ENCODE measurements around the gene PMM2.

PMM2 gene

DNA sequence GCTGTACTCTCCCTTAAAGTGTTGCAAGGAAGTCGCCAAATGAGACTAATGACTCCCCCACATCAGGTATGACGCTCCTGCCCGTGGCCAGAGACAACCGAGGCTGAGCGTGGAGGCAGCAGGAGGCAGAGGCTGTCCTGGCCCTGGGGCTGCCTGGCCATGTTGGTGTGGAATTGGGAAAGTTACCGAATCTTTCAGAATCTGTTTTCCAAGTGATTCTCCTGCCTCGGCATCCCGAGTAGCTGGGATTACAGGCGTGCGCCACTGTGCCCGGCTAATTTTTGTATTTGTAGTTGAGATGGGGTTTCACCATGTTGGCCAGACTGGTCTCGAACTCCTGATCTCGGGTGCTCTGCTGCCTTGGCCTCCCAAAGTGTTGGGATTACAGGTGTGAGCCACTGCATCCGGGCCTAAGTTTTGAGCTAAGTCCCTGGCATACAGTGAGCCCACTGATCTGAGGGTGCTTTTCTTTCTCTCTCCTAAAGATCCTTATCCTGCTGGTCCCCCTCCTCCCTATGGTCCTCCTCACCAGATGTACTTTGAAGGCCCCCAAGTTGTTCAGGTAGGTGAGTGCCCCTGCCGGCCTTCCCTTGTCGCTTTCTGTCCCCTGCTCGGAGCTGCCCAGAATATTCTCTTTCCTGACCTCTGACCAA, 85.2 kb downstream of the PMM2 start:
- Histone ChIP-seq H3K27ac (ENCODE audit: low read depth, low read length) (no peak overlapping the region), H3K9ac (ENCODE audit: low read length) (no peak overlapping the region), H3K4me1 (ENCODE audit: control insufficient read depth, insufficient read depth, low read length) (no peaks in the 10 kb centered on the region), H3K4me3 (ENCODE audit: low read length) (no peak overlapping the region), H3K27me3 (ENCODE audit: control insufficient read depth, insufficient read depth, low read length) (no peaks in the 10 kb centered on the region), H3K36me3 (ENCODE audit: control insufficient read depth, insufficient read depth, low read length) (peaks cover 5% of the 10 kb centered on the region)

DNA sequence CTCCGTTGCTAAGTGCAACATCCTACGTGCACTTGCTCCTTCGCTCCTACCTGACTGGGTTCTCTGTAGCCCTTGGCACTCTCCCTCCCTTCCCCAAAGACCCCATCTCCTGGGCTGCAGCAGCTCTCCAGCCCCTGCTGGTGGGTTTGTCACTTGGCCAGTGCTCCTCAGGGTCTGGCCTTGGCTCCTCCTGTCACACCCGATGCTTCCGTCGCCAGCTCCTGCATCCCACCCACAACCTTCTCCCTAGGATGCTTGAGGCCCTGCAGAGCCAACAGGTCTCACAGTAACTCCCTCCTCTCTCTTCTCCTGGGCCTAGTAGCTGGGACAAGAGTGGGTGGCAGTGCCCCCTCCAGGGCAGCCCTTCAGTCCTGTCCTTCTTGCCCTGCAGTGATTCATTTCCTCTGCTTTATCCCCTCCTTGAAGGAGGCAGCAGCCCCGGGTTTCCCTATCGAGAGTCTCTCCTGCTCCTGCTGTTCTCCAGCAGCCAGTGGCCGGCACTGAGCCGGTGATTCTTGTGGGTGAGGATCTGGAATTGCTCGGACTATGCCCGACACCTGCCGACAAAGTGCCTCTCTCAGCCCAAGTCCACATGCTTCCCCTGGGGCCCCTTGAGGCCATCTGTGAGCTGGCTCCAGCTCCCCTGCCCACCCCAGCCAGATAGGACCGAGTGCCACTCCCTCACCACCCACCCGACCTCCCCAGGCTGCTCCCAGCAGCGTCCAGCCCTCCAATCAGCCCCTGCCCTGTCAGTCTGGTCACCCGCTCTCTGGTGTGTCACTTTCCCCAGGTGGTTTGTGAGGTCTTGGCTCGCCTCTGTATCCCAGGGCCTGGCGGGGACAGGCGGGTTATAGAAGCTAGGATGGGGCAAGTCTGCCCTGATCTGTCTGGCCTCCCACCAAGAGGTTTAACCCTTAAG, 88.3 kb downstream of the PMM2 start:
- no peak overlapping the region for H3K9ac ChIP-seq (ENCODE audit: low read length)
- no peaks in the 10 kb centered on the region for H3K27me3 ChIP-seq (ENCODE audit: control insufficient read depth, insufficient read depth, low read length)
- no peak overlapping the region for H3K4me3 ChIP-seq (ENCODE audit: low read length)
- peaks cover 5% of the 10 kb centered on the region for H3K36me3 ChIP-seq (ENCODE audit: control insufficient read depth, insufficient read depth, low read length)
- no peak overlapping the region for H3K27ac ChIP-seq (ENCODE audit: low read depth, low read length)
- no peaks in the 10 kb centered on the region for H3K4me1 ChIP-seq (ENCODE audit: control insufficient read depth, insufficient read depth, low read length)

DNA sequence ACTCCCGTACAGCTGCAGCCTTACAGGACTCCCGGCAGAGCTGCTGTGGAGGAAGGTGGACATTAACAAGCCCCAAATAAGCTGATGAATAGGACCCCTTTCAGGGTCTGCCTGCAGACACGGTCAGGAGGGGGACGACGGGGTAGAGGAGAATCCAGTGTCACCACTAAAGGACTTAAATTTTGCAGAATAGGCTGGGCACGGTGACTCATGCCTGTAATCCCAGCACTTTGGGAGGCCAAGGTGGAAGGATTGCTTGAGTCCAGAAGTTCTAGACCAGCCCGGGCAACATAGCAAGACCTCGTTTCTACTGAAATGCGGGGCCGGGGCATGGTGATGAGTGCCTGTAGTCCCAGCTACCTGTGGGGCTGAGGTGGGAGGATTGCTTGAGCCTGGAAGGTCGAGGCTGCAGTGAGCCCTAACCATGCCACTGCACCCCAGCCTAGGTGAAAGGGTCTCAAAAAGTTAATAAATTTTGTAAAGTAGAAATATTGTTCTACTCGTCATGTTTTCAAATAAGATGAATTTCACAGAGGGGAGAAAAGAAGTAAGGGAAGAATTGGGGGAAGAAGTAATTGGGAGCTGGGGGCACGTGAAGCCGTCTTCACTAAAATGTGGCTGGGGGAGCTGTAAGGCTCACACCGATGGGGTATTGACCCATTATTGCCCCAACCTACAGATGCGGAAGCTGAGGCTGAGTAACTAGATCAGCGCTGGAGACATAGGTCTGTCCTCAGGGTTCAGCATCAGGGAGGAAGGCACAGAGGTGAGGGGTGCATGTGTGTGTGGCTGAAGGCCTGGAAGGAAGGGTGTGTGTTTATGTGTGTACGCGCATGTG, 89.2 kb downstream of the PMM2 start:
- no peaks in the 10 kb centered on the region for H3K4me1 ChIP-seq (ENCODE audit: control insufficient read depth, insufficient read depth, low read length)
- H3K27ac ChIP-seq (ENCODE audit: low read depth, low read length) = no peak overlapping the region
- no peak overlapping the region for H3K9ac ChIP-seq (ENCODE audit: low read length)
- H3K4me3 ChIP-seq (ENCODE audit: low read length) = no peak overlapping the region
- H3K36me3 ChIP-seq (ENCODE audit: control insufficient read depth, insufficient read depth, low read length) = peaks cover 12% of the 10 kb centered on the region
- no peaks in the 10 kb centered on the region for H3K27me3 ChIP-seq (ENCODE audit: control insufficient read depth, insufficient read depth, low read length)

DNA sequence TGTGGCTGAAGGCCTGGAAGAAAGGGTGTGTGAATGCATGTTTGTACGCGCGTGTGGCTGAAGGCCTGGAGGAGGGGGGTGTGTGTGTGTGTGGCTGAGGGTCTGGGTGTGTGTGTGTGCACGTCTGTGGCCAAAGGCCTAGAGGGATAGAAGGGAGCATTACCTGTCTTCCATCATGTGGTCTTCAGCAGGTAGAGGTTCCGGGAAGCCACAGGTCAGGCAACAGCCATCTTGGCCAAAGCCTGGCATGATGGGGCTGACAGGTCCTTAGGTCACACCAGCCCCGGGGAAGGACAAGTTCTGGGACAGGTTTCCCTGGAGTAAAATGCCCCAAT, 89.8 kb downstream of the PMM2 start:
- H3K36me3 ChIP-seq (ENCODE audit: control insufficient read depth, insufficient read depth, low read length) = peaks cover 13% of the 10 kb centered on the region
- no peak overlapping the region for H3K4me3 ChIP-seq (ENCODE audit: low read length)
- H3K4me1 ChIP-seq (ENCODE audit: control insufficient read depth, insufficient read depth, low read length) = no peaks in the 10 kb centered on the region
- H3K27me3 ChIP-seq (ENCODE audit: control insufficient read depth, insufficient read depth, low read length) = no peaks in the 10 kb centered on the region
- H3K9ac ChIP-seq (ENCODE audit: low read length) = no peak overlapping the region
- no peak overlapping the region for H3K27ac ChIP-seq (ENCODE audit: low read depth, low read length)

DNA sequence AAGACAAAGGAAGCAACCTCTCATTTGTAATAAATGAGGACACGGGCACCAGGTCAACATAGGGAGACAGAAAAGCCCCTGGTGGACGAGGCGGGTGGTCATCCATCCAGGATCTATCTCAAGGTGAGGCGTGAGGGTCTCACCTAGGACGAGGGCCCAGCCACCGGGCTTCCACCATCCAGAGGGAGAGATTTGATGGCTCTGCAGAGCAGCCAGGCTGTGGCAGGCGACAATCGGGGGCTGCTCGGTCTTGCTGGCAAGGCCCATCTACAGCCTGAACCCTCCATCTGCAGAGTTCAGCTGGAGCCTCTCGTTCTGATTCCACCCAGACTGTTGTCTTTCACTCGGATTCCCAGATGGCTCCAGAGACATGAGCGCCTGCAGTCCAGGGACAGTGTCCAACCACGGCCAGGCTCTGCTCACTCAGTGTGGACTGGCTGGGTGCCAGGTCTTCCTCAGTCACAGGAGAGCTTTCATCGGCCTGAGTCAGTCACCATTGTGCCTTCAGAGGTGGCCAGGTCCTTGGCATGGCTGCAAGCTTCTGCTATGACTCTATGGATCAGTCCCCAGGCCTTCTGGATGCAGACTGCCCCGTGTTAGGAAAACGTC, 90.4 kb downstream of the PMM2 start:
- Histone ChIP-seq H3K27ac (ENCODE audit: low read depth, low read length) (no peak overlapping the region), H3K4me3 (ENCODE audit: low read length) (no peak overlapping the region), H3K4me1 (ENCODE audit: control insufficient read depth, insufficient read depth, low read length) (no peaks in the 10 kb centered on the region), H3K27me3 (ENCODE audit: control insufficient read depth, insufficient read depth, low read length) (no peaks in the 10 kb centered on the region), H3K36me3 (ENCODE audit: control insufficient read depth, insufficient read depth, low read length) (peaks cover 13% of the 10 kb centered on the region), H3K9ac (ENCODE audit: low read length) (no peak overlapping the region)

DNA sequence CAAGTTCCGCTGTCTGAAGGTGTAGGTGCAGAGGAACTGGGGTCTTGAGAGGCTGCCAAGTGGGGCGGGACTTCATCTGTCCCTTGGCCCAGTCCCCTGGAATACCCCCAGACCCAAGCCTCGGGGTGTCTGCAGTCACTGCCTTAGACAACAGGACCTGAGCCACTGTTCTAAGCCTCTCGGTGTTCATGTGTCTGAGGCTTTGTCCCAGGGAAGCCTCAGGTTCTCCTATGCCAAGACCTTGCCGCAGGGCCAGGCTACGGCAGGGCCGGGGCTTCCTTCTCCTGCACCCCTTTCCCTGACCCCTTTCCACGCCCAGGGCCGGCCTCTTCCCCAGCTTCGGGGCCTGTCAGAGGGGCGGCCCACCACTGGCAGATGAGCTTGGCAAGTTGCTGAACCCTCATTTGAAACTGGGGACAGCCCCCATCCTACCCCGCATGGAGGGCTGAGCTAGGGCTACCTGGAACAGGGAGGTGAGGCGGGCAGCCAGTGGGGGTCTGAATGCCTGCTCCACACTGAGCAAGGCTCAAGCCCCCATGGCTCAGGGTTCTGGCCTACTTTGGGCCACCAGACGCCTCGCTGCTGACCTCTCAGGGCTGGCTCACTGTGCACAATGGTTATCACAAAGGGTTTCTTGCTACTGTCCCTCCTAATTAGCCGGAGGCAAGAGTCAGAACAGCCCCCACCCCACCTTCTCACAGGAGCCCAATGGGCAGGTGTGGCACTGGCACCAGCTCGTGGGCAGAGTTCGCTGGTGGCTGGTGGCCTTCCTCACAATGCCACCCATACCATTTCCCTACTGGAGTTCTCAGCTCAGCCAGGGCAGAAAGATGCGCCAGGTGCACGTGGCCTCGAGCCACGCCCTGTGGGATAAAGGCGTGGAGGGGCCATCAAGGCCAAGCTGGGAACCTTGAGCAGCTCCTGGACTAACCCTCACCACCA, 91.6 kb downstream of the PMM2 start:
- Histone ChIP-seq H3K4me3 (ENCODE audit: low read length) (no peak overlapping the region), H3K4me1 (ENCODE audit: control insufficient read depth, insufficient read depth, low read length) (no peaks in the 10 kb centered on the region), H3K36me3 (ENCODE audit: control insufficient read depth, insufficient read depth, low read length) (peaks cover 22% of the 10 kb centered on the region), H3K9ac (ENCODE audit: low read length) (no peak overlapping the region), H3K27ac (ENCODE audit: low read depth, low read length) (no peak overlapping the region), H3K27me3 (ENCODE audit: control insufficient read depth, insufficient read depth, low read length) (no peaks in the 10 kb centered on the region)

DNA sequence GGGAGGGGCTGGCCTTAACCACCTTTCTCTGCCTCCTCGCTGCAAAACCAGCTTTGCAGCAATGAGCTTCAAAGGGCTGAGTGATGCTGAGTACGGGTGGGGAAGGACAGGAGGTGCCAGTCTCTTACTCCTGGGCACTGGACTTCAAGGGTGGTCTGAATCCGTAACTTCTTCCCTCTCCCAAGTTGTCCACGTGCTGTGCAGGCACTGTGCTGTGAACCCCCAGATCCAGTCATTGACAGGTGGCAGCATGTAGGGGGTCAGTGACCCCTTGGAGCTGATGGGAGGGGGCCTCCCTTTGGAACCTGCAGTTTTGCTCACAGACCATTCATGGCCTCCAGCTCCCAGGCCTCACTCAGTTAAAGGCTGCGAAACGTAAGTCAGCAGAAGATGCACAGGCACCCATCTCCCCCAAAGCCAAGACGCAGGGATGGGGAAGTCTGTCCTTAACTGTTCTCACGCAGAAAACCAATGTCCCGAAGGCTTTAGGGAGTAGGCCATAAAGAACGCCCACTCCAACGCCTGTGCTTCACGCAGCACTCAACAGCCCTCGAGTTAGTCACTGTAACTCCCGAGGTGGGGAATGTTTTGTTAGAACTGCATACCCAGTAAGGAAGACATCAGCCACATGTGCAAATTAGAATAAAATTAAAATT, 92.4 kb downstream of the PMM2 start:
- Histone ChIP-seq H3K27ac (ENCODE audit: low read depth, low read length) (no peak overlapping the region), H3K4me1 (ENCODE audit: control insufficient read depth, insufficient read depth, low read length) (no peaks in the 10 kb centered on the region), H3K36me3 (ENCODE audit: control insufficient read depth, insufficient read depth, low read length) (peaks cover 29% of the 10 kb centered on the region), H3K4me3 (ENCODE audit: low read length) (no peak overlapping the region), H3K27me3 (ENCODE audit: control insufficient read depth, insufficient read depth, low read length) (no peaks in the 10 kb centered on the region), H3K9ac (ENCODE audit: low read length) (no peak overlapping the region)

DNA sequence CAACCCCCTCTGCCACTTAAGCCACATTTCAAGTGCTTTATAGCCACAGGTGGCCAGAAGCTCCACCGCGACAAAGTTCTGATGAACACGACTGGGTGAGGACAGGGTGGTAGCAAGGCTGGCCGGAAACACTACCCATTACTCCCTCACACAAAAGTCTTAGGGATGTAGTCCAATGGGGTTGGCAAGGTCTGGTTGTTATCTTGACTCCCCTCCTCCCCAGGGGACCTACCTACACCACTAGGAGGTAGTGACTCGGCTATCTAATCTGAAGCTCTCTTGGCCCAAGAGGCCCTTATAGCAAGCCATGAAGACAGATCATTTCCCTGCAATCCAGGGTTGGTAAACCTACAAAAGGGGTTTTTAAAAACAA, 92.9 kb downstream of the PMM2 start:
- Histone ChIP-seq H3K27me3 (ENCODE audit: control insufficient read depth, insufficient read depth, low read length) (no peaks in the 10 kb centered on the region), H3K4me1 (ENCODE audit: control insufficient read depth, insufficient read depth, low read length) (no peaks in the 10 kb centered on the region), H3K4me3 (ENCODE audit: low read length) (no peak overlapping the region), H3K27ac (ENCODE audit: low read depth, low read length) (no peak overlapping the region), H3K36me3 (ENCODE audit: control insufficient read depth, insufficient read depth, low read length) (peaks cover 35% of the 10 kb centered on the region), H3K9ac (ENCODE audit: low read length) (no peak overlapping the region)

DNA sequence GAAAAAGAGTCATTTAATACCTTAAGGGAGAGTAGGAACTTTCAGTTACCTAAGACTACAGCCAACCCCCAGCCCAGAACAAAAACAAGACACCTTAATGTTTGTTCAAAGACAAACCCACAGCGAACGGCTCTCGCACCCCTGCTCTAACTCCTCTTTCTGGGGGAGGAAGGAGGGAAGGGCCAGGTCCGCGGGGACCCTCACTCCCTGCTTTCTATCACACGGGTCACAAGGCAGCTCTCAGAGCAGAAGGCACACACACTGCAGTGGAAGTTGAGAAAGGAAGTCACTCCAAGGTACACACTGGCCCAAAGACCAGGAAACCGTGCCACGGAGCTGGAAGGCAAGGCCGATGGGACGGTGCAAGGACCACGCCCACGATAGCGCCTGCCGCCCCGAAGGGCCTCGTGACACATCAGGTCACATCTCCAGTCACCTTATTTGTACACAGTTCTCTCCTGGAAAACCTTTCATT, 94.5 kb downstream of the PMM2 start:
- Histone ChIP-seq H3K4me1 (ENCODE audit: control insufficient read depth, insufficient read depth, low read length) (no peaks in the 10 kb centered on the region), H3K27ac (ENCODE audit: low read depth, low read length) (no peak overlapping the region), H3K36me3 (ENCODE audit: control insufficient read depth, insufficient read depth, low read length) (peaks cover 40% of the 10 kb centered on the region)

DNA sequence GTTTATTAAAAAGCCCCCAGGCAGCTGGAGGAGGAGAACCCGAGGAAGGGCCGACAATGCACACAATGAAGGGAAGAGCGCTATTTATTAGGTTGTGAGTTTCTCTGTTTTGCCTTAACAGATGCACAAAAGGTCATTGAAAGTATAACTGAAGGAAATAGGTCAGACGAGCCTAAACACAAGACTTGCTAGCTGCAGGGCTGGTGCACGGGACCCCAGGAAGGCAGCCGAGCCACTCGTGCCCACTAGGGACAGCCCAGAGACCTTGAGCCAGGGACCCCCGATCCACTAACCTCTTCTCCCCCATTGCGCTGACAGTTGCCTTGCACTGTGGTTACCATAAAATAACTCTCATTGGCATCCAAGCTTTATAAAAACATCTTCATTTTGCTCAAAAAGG, 95.8 kb downstream of the PMM2 start:
- Histone ChIP-seq H3K4me3 (ENCODE audit: low read length) (no peak overlapping the region), H3K27ac (ENCODE audit: low read depth, low read length) (no peak overlapping the region), H3K36me3 (ENCODE audit: control insufficient read depth, insufficient read depth, low read length) (peaks cover 45% of the 10 kb centered on the region), H3K4me1 (ENCODE audit: control insufficient read depth, insufficient read depth, low read length) (no peaks in the 10 kb centered on the region), H3K27me3 (ENCODE audit: control insufficient read depth, insufficient read depth, low read length) (no peaks in the 10 kb centered on the region), H3K9ac (ENCODE audit: low read length) (no peak overlapping the region)

More for the DNA sequence above, 94.5 kb downstream of the PMM2 start:
- no peak overlapping the region for H3K9ac ChIP-seq (ENCODE audit: low read length)
- no peaks in the 10 kb centered on the region for H3K27me3 ChIP-seq (ENCODE audit: control insufficient read depth, insufficient read depth, low read length)
- H3K4me3 ChIP-seq (ENCODE audit: low read length) = no peak overlapping the region

Measured in rectal smooth muscle tissue (tissue), 1 donor.